ENCODE results near the gene NPL. TPM values are rescaled to one million over a fixed set of nuclear protein-coding genes. Genes with fewer than 3 reads are reported as not detected.

The NPL gene
- total RNA-seq, 1 experiment from 2014 or later = 1.1 TPM

DNA sequence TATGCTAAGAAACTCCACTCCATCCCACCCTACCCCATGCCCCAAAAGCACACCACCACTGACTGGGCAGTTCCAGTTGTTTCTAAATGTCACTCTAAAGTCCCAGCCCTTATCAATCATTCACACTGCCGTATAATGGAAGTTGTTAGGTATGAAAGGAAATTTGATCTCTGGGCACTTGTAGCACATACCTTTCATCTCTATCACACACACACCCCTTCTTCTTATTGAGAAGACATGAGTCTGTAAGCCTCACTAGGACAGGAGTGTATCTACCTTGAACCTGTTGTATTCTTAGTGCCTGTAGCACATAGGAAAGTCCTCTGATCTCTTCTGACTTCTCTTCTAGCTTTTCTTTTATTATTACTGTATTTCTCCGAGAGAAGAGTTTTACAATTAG lies 27.3 kb downstream of the NPL start:
- no peak for DNase-seq (ENCODE audit: low read depth)

DNA sequence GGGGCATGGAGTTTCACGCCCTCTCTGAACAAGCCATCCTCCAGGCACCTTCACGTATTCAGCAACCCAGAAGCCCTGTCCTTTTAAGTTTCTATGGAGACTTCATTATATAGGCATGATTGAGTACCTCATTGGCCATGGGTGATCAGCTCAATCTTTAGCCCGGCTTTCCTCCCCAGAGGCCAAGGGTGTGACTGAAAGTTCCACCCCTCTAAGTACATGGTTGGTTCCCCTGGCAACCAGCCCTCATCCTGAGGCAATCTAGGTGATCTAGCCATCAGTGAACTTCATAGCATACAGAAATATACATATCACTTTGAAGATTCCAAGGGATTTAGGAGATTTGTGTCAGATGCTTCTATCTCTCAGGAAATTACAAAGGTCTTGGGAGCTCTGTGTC lies 28.2 kb downstream of the NPL start:
- DNase-seq (ENCODE audit: low read depth) = no peak

DNA sequence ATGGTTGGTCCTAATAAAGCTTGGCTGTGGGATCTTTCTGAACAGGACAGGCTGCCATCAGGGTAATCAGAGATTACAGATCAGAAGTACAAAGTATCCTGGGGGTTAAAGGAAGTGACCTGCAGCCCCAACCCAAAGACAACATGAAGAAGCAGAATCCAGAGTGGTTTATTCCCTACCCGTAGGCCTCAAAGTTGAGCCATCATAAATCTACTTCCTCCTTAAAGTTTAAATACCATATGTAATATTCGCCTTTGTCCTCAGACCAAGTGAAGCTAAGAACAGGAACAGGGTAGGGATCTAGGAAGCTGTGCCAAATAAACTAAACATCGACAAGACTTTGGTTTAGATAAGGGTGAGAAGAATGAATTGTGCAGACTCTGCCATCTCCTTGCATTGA lies 33.6 kb downstream of the NPL start:
- no peak for DNase-seq (ENCODE audit: low read depth)

DNA sequence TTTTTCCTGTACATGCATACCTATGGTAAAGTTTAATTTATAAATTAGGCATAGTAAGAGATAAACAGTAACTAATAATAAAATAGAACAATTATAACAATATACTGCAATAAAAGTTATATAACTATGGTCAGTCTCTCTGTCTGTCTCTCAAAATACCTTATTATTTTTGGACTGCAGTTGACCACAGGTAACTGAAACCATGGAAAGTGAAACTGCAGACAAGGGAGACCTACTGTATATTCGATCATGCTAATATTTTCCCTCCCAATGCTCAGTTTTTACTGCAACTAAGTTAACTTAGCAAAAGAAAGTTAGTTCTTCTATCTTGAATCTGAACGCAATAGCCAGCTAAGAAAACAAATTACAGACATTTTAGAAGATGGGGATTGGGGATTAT lies 37.3 kb downstream of the NPL start:
- no peak for DNase-seq (ENCODE audit: low read depth)

DNA sequence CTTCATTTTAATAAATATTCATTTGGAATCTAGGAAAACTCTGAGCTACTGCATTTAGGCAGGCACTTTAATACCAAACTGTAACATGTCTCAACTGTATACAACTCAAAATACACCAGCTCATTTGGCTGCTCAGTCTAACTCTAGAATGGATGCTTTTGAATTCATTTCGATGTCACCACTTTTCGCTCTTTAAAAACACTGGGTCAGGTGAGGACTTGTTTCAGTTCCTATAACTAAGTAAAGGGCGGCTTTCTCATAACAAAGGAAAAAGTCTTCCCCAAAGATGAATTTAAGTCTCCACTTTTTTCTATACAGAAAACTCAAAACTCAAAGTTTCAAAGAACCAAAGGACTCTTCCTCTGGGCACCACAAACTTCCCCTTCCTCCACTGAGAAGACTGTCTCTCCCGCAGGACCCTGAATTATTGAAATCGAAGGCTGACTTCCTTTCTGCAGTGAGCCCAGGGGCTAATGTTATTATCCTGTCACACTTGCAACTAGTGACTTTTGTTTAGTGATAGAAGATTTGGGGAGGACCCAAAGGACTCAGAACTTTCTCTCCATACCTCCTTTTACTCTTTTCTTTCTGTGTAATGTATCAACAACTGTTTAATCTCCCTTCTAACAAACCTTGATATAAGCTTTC lies 39.8 kb downstream of the NPL start:
- no peak for DNase-seq (ENCODE audit: low read depth)

DNA sequence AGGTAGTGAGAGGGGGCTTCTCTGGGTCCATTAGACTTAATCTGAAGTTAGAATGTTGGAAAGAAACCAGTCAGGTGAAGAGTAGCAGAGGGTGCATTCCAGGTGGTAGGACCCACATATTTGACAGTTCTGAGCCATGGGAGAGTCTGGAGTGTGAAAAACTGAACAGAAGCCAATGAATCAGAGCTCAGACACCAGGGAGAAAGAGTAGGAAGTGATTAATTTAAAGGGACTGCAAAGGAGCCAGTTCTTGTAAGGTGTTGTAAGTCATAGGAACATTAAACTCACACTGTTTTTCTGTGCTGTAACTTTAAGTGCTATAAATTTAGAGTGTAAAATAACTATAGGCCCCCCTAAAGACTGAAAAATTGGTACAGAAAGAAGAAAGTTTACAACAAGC lies 43.7 kb downstream of the NPL start:
- DNase-seq (ENCODE audit: low read depth) = peak; percentile 49

DNA sequence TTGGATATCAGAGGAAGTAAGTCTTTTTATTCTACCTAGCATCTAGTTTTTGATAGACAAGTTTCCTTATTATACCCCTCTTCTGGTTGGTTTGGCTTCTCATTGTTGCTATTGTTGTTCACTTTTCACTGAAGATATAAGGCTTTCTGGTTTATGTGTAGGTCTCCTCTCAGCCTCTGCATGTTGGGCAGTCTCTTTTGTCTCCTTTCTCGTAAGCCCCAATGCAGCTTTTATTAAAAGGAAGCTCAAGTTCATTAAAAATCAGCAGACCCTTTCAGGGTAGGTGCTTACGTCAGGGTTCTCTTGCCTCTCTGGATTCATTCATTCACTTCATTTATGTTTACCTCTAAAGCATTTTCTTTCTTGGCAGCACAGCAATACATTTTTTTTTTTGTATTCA lies 44.8 kb downstream of the NPL start:
- no peak for DNase-seq (ENCODE audit: low read depth)

DNA sequence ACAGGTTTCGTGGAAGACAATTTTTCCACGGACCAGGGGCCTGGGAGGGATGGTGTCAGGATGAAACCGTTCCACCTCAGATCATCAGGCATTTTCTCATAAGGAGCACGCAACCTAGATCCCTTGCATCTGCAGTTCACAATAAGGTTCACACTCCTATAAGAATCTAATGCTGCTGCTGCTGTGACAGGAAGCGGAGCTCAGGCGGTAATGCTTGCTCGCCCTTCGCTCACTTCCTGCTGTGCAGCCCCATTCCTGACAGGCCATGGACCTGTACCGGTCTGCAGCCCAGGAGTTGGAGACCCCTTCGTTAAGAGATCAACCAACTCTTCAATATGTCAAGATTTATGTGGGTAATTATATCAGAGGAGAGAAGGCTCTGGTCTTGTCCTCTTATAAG lies 46.2 kb downstream of the NPL start:
- no peak for DNase-seq (ENCODE audit: low read depth)

DNA sequence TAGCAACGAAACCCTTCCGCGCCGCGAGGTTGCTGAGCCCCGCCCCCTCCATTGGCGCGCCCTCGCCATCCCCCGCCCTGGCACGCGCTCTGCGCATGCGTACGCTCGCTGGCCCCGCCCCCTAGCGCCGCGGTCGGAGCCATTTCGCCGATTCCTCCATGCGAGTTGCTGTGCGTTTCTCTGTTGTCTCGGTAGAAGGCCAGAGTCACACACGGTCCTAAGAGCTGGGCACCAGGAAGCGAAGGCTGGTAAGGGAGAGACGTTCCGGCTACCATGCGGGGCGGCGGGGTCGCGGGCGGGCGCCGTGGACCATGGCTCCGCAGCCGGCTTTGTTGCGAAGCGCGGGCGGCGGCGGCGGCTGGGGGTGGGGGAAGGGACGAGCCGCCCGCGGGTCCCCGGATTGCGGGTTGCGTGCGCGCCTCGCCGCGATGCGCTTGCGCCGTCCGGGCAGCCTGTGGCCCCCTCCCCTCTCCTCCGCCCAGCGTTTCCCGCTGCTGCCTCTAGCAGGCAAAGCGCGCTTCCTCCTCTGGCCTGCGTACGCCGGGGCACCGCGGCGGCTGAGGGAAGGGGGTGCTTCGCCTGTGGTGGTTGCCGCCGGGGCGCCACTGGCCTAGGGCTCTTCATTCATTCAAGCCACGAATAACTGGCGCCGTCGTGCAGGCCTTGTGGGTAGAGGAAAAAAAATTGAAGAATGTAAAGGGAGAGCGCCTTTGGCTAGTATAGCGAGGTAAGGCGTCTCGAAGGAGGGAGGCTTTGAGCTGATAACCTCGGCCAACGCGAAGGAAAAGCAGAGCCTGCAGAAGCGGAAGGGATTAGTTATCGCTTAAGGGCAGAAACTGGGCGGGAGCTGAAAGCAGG lies 49.9 kb downstream of the NPL start, which contains the start of gene DHX9:
Gene DHX9 (plus strand): TSS at position 139 of the 858 bp plus-strand sequence. CDS start 3,220 bp downstream, outside the sequence.
- DNase-seq (ENCODE audit: low read depth) = peak; percentile 83

DNA sequence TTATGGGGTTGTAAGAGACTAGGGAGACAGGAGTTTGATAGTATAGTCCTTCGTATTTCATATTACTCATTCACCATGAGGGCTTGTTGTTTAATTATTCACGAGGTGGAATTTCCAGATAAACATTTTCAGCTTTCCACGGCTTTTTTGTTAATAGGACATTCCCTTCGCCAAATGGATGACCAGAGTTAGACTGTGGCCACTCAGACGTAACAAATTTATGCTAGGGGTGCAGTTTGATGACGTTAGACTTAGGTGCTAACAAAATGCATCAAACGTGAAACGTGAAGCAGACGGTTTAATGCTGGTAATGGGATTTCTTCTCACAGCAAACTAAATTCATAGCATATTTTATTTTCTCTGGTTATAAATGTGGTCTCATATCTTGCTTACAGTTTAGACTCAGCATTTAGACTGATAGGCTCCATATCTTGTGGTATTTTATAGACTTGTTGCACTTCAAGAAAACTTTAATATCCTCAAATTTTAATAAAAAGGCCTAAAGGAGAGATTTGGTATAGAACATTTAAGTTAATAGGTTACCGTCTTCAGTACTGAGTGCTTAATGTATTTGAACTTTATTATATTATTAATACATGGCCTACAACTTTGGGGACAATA lies 51.9 kb downstream of the NPL start:
- no peak for DNase-seq (ENCODE audit: low read depth)

DNA sequence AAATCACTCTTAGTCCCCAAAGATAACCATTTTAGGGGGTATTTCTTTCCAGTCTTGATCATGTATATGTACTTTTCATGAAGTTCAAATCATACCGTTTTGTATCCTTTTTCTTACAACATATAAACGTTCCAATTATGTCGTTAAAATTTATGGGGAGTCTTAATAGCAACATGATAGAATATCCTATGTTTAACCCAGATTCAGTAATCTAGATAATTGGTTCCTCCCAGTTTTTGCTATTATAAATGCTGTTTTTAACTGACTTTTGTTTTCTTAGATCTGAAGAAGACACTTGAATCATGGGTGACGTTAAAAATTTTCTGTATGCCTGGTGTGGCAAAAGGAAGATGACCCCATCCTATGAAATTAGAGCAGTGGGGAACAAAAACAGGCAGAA lies 52.7 kb downstream of the NPL start:
- DNase-seq (ENCODE audit: low read depth) = no peak

DNA sequence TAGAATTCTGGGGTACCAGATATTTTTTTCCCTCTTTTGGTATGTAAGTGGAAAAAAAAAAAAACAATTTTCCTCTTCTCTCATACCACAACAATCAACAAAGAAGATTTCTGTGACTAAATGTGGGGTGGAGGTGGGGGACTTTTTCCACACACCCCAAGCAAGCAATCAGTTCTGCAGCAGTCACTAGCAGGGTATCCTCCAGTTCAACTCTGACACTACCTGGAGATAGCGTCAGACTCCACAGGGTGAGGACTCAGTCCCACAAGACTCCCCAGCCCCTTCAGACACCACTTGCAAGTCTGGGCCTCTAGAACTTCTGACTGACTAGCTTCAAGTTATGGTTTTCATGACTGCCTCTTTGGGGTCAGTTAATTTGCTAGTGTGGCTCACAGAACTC lies 55.8 kb downstream of the NPL start:
- no peak for DNase-seq (ENCODE audit: low read depth)

DNA sequence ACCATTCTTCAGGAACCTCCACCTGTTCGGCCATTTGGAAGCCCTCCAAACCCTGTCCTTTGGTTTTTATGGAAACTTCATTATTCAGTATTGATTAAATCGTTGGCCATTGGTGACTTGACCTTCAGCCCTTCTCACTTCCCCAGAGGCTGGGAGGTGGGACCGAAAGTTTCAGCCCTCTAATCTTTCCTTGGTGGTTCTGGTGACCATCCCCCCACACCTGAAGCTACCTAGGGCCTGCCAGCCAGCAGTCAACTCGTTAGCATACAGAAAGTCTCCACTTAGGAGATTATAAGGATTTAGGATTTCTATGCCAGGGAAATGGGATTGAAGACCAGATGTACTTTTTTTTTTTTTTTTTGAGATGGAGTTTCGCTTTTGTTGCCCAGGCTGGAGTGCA lies 56.3 kb downstream of the NPL start:
- DNase-seq (ENCODE audit: low read depth) = no peak

DNA sequence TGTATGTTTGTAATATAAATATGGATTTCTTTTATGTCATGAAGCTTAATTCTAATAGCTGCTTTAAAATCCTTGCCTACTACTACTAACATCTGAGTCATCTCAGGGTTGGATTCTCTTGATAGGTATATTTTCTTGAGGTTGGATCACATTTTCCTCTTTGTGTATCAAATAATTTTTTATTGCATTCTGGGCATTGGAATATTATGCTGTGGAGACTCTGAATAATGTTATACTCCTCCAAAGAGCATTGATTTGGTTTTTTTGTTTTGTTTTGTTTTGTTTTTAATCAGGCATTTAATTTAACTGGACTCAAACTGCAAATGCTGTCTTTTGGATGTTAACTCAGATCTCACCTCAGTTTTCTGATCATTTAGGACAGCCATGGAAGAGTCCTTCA lies 57.5 kb downstream of the NPL start:
- no peak for DNase-seq (ENCODE audit: low read depth)

DNA sequence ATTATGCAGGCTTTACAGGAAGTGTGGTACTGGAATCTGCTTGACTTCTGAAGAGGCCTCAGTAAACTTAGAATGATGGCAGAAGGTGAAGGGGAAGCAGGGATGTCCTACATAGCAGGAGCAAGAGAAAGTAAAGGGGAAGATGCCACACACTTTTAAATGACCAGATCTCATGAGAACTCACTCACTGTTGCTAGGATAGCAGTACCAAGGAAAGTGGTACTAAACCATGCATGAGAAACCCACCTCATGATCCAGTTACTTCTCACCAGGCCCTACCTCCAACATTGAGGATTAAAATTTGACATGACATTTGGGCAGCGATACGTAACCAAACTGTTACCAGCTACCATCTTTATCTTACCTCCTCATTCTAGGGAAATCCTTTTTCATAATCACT lies 59.2 kb downstream of the NPL start:
- no peak for DNase-seq (ENCODE audit: low read depth)

DNA sequence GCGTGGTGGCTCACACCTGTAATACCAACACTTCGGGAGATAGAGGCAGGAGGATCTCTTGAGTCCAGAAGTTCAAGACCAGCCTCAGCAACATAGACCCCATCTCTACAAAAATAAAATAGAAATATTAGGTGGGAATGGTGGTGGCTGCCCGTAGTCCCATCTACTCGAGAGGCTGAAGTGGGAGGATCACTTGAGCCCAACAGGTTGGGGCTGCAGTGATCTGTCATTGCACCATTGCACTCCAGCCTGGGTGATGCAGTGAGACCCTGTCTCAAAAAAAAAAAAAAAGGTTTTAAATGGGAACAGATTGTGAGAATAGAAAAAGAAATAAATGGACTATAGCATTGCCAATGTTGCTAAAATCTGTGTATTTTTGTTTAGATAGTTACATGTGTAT lies 60.7 kb downstream of the NPL start:
- DNase-seq (ENCODE audit: low read depth) = no peak

DNA sequence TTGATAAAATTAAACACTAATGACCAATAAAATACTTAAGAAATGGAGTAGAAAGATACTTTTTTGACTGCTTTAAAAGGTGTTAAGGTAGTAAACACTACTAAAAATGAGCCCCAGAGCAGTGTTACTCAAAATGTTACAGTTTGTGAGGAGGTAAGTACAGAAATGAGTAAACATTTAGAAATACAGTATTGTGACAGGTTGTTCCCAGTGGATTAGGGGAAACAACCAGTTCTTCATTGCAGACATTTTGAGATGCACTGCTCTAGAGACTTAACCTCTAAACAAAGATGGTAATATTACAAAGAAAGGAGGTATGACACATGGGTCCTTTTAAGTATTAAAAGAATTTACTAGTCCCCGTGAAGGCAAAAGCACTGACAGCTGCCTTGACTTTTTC lies 62.3 kb downstream of the NPL start:
- no peak for DNase-seq (ENCODE audit: low read depth)

DNA sequence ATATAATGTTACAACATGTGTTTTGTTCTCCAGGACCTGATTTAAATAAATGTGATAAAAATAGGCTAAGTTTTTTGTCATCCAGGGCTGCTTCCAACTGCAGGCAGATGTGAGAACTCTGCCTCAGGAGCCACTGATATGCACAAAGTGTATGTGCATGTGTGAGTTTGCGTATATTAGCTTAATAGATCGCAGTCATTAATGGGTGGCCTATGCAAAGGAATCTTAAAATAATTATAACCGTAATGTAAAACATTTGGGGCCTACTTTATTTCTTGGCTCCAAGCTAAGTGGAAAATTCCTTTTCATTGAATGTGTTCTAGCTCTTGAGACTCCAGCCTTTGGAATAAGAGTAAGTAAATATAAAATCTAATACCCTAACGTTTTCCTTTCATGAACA lies 66.3 kb downstream of the NPL start:
- no peak for DNase-seq (ENCODE audit: low read depth)

DNA sequence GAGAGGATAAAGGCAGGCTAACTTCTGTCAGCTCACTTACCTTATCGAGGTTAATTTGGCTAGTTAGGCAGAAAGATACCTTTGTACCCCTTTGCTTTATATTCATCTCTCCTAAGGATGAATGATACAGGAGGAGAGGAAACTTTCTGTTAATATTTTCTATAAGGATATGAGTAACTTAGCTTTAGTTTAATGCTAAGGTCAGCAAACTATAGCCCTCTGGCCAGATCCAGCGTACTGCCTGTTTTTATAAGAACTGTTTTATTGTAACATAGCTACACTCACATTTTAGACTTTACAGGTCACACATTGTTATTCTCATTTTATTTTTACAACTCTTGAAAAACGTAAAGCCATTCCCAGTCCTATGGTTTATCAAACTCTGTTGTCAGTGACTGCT lies 67.6 kb downstream of the NPL start:
- DNase-seq (ENCODE audit: low read depth) = no peak

DNA sequence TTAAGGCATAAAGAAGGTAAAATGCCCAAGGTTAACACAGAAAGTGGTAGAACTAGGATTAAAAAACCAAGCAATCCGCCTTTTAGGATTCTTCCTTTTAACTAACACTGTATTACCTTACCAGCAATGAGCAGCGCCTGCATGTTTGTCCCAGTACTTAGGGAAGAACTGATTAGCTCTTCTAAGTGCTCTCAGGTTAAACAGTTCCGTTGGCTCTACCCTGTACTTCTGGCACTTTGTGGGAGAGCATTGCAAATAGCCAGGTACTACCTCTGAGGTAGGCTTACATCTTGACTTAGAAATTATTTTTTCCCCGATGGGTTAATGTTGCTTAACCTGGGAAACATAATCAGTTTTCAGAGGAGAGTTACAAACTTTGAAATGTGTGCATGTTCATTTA lies 71.1 kb downstream of the NPL start:
- no peak for DNase-seq (ENCODE audit: low read depth)

DNA sequence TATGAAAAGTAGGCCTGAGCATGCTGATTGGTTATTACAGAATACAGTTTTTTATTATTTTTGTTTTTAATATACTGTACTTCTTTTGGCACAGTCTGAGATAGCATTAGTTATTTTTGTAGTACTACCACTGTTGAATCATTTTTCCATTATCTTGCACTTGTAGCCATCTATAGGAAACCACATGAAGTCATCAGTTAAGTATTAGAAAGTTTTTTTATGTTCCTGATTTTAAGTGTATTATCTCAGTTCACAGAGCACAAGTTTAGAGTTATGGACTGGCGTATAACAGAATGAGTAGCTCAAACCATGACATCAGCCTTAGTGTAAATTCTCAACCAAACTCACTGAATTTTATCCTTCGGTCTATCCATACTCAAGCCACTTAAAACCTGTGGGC lies 72.4 kb downstream of the NPL start:
- DNase-seq (ENCODE audit: low read depth) = no peak

DNA sequence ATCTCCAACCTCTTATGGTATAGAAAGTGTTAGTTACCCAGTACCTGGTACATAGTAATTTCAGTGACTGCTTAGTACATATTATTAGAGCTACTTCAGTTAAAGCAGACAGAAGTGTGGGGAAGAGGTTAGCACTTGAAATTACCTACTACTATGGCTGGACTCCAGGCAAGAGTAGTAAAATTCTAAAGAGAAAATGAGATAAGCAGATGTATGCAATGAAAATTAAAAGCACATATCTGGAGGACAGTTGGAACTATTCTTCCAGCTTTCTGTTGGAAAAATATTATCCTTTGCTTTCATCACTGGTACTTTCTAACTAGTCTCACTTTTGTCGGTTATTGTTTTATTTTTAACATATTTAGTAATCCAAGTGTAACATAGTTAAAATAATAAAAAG lies 73.3 kb downstream of the NPL start:
- DNase-seq (ENCODE audit: low read depth) = no peak

DNA sequence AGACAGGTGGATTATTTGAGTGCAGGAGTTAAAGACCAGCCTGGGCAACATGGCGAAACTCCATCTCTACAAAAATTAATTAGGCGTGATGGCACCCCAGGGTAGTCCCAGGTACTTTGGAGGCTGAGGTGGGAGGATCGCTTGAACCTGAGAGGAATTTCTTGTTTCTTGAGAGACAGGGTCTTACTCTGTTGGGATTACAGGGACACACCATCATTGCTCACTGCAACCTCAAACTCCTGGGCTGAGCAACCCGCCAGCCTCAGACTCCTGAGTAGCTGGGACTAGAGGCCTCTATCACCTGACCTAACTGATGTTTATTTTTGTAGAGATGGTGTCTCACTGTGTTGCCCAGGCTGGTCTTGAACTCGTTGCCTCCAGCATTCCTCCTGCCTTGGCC lies 74.4 kb downstream of the NPL start:
- DNase-seq (ENCODE audit: low read depth) = no peak
